ENCODE data around the gene FRAT2.

Gene FRAT2

GRCh38 chr10:97334370-97335175, at the start of gene FRAT2:
FRAT2 (minus strand) TSS chr10:97334729; CDS start chr10:97334572, 157 bp downstream.
- DNase-seq, result peak; percentile 87

GRCh38 chr10:97384156-97384555, 49.6 kb upstream of the FRAT2 start:
- no peak for DNase-seq

GRCh38 chr10:97383159-97383558, 48.6 kb upstream of the FRAT2 start:
- no peak for DNase-seq

- DNase-seq, result no peak
These were observed 47.1 kb upstream of the FRAT2 start for GRCh38 chr10:97381626-97382025.

GRCh38 chr10:97380516-97380915, 46.0 kb upstream of the FRAT2 start:
- DNase-seq, result no peak

- no peak for DNase-seq
These were observed 44.7 kb upstream of the FRAT2 start for GRCh38 chr10:97378933-97379921.

- DNase-seq, result no peak
These were observed 41.9 kb upstream of the FRAT2 start for GRCh38 chr10:97376413-97376812.

- DNase-seq, result no peak
These were observed 38.9 kb upstream of the FRAT2 start for GRCh38 chr10:97373456-97373855.

GRCh38 chr10:97372233-97372875, 37.8 kb upstream of the FRAT2 start:
- DNase-seq, result no peak

- DNase-seq, result no peak
These were observed 37.2 kb upstream of the FRAT2 start for GRCh38 chr10:97371696-97372095.

- no peak for DNase-seq
These were observed 32.7 kb upstream of the FRAT2 start for GRCh38 chr10:97367126-97367649.

- no peak for DNase-seq
These were observed 32.0 kb upstream of the FRAT2 start for GRCh38 chr10:97366572-97366971.

- DNase-seq, result no peak
These were observed 31.3 kb upstream of the FRAT2 start for GRCh38 chr10:97365761-97366351.

GRCh38 chr10:97363071-97363470, 28.5 kb upstream of the FRAT2 start:
- no peak for DNase-seq

- no peak for DNase-seq
These were observed 27.9 kb upstream of the FRAT2 start for GRCh38 chr10:97362310-97363033.

- DNase-seq, result no peak
These were observed 27.0 kb upstream of the FRAT2 start for GRCh38 chr10:97361537-97361901.

GRCh38 chr10:97360705-97361536, 26.4 kb upstream of the FRAT2 start:
- DNase-seq, result no peak

GRCh38 chr10:97358781-97359180, 24.3 kb upstream of the FRAT2 start:
- no peak for DNase-seq

GRCh38 chr10:97358349-97358748, 23.8 kb upstream of the FRAT2 start:
- no peak for DNase-seq

GRCh38 chr10:97356918-97357317, 22.4 kb upstream of the FRAT2 start:
- DNase-seq, result no peak

GRCh38 chr10:97356318-97356914, 21.9 kb upstream of the FRAT2 start:
- no peak for DNase-seq

Measured in stimulated activated CD4-positive, alpha-beta T cell treated with anti-CD3 and anti-CD28 coated beads, Interleukin-4, amount 100 ng/mL, for 1 hour (primary cell).